Chondrocyte (in vitro differentiated cells): ENCODE data around the gene SLC6A13. TPM values are rescaled to one million over a fixed set of nuclear protein-coding genes. Genes with fewer than 3 reads are reported as not detected.
A peak's percentile ranks its signal among the peaks of the same experiment; 100 is the strongest.

Experiments
- DNase-seq: peaks from one replicate; pipeline ENCODE4 v3.0.0; 2021; ENCODE audit warnings: mixed read lengths, low spot score
- H3K27ac Mint-ChIP-seq: one replicate; pipeline ENCODE4 v1.8.0; 2021; ENCODE audit warnings: mild to moderate bottlenecking, moderate library complexity, mixed read lengths; ENCODE audit not compliant: unreplicated experiment
- H3K27me3 Mint-ChIP-seq: 2 replicates; pipeline ENCODE4 v1.8.0; 2021; ENCODE audit warnings: low read depth, mixed read lengths
- H3K36me3 Mint-ChIP-seq: 2 replicates; pipeline ENCODE4 v1.8.0; 2021; ENCODE audit warnings: low read depth, mixed read lengths
- H3K4me1 Mint-ChIP-seq: 2 replicates; pipeline ENCODE4 v1.8.0; 2021; ENCODE audit warnings: low read depth, mild to moderate bottlenecking, mixed read lengths
- H3K4me3 Mint-ChIP-seq: one replicate; pipeline ENCODE4 v1.8.0; 2021; ENCODE audit warnings: mild to moderate bottlenecking, moderate library complexity, mixed read lengths; ENCODE audit not compliant: unreplicated experiment
- H3K9me3 Mint-ChIP-seq: 2 replicates; pipeline ENCODE4 v1.8.0; 2021; ENCODE audit warnings: low read depth, mixed read lengths
- CTCF ChIP-seq: fragments of 200-600 bp; sonication (generic); IDR thresholded peaks from 2 replicates; pipeline ENCODE4 v1.5.0; 2021; ENCODE audit warnings: antibody characterized with exemption, mild to moderate bottlenecking, moderate library complexity
- total RNA-seq: library from RNA; stranded (reverse); gene quantifications from 3 replicates; pipeline ENCODE4 v1.2.1, GENCODE V29; 2021

SLC6A13 gene
- total RNA-seq, 1 donor from 2014 or later: 0.37 TPM

- Mint-ChIP-seq H3K4me1 (peaks cover 7% of the 10 kb centered on the region), H3K36me3 (peaks cover 5% of the 10 kb centered on the region), H3K27me3 (peaks cover 66% of the 10 kb centered on the region), H3K9me3 (no peaks in the 10 kb centered on the region), H3K27ac (no peak overlapping the region), H3K4me3 (no peak overlapping the region)
- no peak for DNase-seq
- TF ChIP-seq CTCF: no peak
These were observed 51.5 kb downstream of the SLC6A13 start for GRCh38 chr12:211142-211465.

- peaks cover 5% of the 10 kb centered on the region for H3K36me3 Mint-ChIP-seq
- H3K9me3 Mint-ChIP-seq: no peaks in the 10 kb centered on the region
- peaks cover 7% of the 10 kb centered on the region for H3K4me1 Mint-ChIP-seq
- no peak overlapping the region for H3K4me3 Mint-ChIP-seq
- H3K27me3 Mint-ChIP-seq: peaks cover 71% of the 10 kb centered on the region
- H3K27ac Mint-ChIP-seq: no peak overlapping the region
- DNase-seq: peak; percentile 21
- TF ChIP-seq CTCF: no peak
These were observed 52.1 kb downstream of the SLC6A13 start for GRCh38 chr12:210277-211141.

GRCh38 chr12:209851-210250 lies 52.8 kb downstream of the SLC6A13 start:
- DNase-seq: no peak
- no peaks in the 10 kb centered on the region for H3K9me3 Mint-ChIP-seq
- H3K27me3 Mint-ChIP-seq: peaks cover 66% of the 10 kb centered on the region
- TF ChIP-seq CTCF: no peak
- no peak overlapping the region for H3K4me3 Mint-ChIP-seq
- H3K36me3 Mint-ChIP-seq: peaks cover 5% of the 10 kb centered on the region
- no peak overlapping the region for H3K27ac Mint-ChIP-seq
- peaks cover 7% of the 10 kb centered on the region for H3K4me1 Mint-ChIP-seq

- H3K36me3 Mint-ChIP-seq: peaks cover 5% of the 10 kb centered on the region
- no peak for DNase-seq
- H3K4me1 Mint-ChIP-seq: peaks cover 7% of the 10 kb centered on the region
- TF ChIP-seq CTCF: no peak
- no peak overlapping the region for H3K4me3 Mint-ChIP-seq
- no peak overlapping the region for H3K27ac Mint-ChIP-seq
- peaks cover 65% of the 10 kb centered on the region for H3K27me3 Mint-ChIP-seq
- no peaks in the 10 kb centered on the region for H3K9me3 Mint-ChIP-seq
These were observed 53.4 kb downstream of the SLC6A13 start for GRCh38 chr12:209246-209645.

GRCh38 chr12:208813-209212 lies 53.8 kb downstream of the SLC6A13 start:
- Mint-ChIP-seq H3K27ac (no peak overlapping the region), H3K27me3 (peaks cover 65% of the 10 kb centered on the region), H3K9me3 (no peaks in the 10 kb centered on the region), H3K36me3 (peaks cover 5% of the 10 kb centered on the region), H3K4me3 (no peak overlapping the region), H3K4me1 (peaks cover 9% of the 10 kb centered on the region)
- TF ChIP-seq CTCF: no peak
- no peak for DNase-seq
